ENCODE data around the gene INS. TPM values are rescaled to one million over a fixed set of nuclear protein-coding genes. Genes with fewer than 3 reads are reported as not detected.

The INS gene
- total RNA-seq, 1 experiment from 2014 or later: not detected

DNA sequence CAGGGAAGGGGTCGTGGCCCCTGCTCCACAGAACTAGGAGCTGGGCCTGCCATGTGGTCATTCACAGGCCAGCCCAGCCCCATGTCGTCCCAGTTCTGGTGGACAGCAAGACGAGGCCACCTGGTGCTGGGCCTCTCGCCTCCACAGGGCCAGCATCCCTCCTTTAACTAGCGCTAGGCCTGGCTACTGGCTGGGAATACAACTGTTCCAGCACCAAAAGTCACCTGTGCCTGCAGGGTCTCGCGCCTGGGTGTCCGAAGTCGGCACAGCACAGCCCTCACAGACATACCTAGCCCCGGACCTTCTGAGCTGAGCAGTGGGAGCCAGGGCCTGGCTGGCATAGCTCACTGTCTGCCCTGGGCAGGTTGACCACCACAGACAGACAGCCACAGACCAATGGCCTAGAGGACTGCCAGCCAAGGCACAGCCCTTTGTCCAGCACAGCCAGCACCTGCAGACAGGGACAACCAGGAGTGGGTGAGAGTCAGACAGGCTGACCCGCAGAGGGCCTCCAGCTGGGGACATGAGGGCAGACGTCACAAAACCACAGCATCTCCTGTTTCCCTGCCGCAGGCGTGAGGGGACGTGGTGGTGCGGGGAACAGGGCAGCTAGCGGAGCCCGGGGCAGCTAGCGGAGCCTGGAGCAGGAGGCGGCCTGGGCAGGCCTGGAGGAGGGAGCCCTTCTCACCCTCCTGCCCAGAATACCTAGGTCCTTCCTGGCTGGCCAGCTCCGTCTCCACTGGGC, 37.8 kb upstream of the INS start:
- no peak overlapping the region for H3K4ac ChIP-seq (ENCODE audit: low read depth, low read length)
- H3K79me2 ChIP-seq (ENCODE audit: insufficient read depth, low read length): no peaks in the 10 kb centered on the region
- DNase-seq: no peak
- H4K91ac ChIP-seq (ENCODE audit: insufficient read length, low read depth, low read length): no peak overlapping the region
- no peak overlapping the region for H2AFZ ChIP-seq (ENCODE audit: low read length)
- no peak overlapping the region for H3K56ac ChIP-seq (ENCODE audit: insufficient read length, low read depth, low read length)
- H3K4me1 ChIP-seq (ENCODE audit: insufficient read depth, low read length): no peaks in the 10 kb centered on the region
- no peak overlapping the region for H4K5ac ChIP-seq (ENCODE audit: insufficient read length, low read depth, low read length)
- no peaks in the 10 kb centered on the region for H3K36me3 Mint-ChIP-seq (ENCODE audit: insufficient read depth in 1 of 3, low read depth in 3 of 3)
- no peak overlapping the region for H2BK20ac ChIP-seq (ENCODE audit: low read depth, low read length, poor library complexity, severe bottlenecking)
- no peak overlapping the region for H2AK5ac ChIP-seq (ENCODE audit: insufficient read length, low read length)
- no peak overlapping the region for H3K4me3 Mint-ChIP-seq
- no peak overlapping the region for H3K18ac ChIP-seq (ENCODE audit: insufficient read length, low read depth, low read length)
- H4K8ac ChIP-seq (replicated peaks; ENCODE audit: insufficient read length, low read depth, low read length): no peak overlapping the region
- no peak overlapping the region for H3K27ac Mint-ChIP-seq
- no peak overlapping the region for H3K23ac ChIP-seq (ENCODE audit: insufficient read length, low read depth, low read length)
- H3K27me3 ChIP-seq (ENCODE audit: insufficient read depth, low read length): no peaks in the 10 kb centered on the region
- TF ChIP-seq, protein P1, sequence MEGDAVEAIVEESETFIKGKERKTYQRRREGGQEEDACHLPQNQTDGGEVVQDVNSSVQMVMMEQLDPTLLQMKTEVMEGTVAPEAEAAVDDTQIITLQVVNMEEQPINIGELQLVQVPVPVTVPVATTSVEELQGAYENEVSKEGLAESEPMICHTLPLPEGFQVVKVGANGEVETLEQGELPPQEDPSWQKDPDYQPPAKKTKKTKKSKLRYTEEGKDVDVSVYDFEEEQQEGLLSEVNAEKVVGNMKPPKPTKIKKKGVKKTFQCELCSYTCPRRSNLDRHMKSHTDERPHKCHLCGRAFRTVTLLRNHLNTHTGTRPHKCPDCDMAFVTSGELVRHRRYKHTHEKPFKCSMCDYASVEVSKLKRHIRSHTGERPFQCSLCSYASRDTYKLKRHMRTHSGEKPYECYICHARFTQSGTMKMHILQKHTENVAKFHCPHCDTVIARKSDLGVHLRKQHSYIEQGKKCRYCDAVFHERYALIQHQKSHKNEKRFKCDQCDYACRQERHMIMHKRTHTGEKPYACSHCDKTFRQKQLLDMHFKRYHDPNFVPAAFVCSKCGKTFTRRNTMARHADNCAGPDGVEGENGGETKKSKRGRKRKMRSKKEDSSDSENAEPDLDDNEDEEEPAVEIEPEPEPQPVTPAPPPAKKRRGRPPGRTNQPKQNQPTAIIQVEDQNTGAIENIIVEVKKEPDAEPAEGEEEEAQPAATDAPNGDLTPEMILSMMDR (conservative IDR thresholded peaks at IDR 0.05): no peak
- no peak overlapping the region for H3K4me2 ChIP-seq (ENCODE audit: insufficient read depth, insufficient read length, low read length)
- no peaks in the 10 kb centered on the region for H3K23me2 ChIP-seq (ENCODE audit: insufficient read length, low read depth, low read length, poor library complexity, severe bottlenecking)
- H3K14ac ChIP-seq (ENCODE audit: insufficient read depth, low read length): no peak overlapping the region; the same call in 1 of the 2 replicates
- no peak overlapping the region for H2BK12ac ChIP-seq (ENCODE audit: insufficient read length, low read depth, low read length)
- H3K9ac ChIP-seq (ENCODE audit: extremely low read depth, insufficient read length, low read length): no peak overlapping the region
- H3K4me1 Mint-ChIP-seq: no peaks in the 10 kb centered on the region; a peak in 1 of 4 replicates
- H3K27ac ChIP-seq (ENCODE audit: insufficient read length, low read depth, low read length): no peak overlapping the region
- no peak overlapping the region for H2BK5ac ChIP-seq (ENCODE audit: insufficient read length, low read length)
- H3K79me1 ChIP-seq (ENCODE audit: insufficient read depth, low read depth, low read length, poor library complexity, severe bottlenecking): no peaks in the 10 kb centered on the region
- no peaks in the 10 kb centered on the region for H3K9me3 ChIP-seq (ENCODE audit: control insufficient read depth, low read depth, low read length)
- peaks cover 34% of the 10 kb centered on the region for H3K27me3 Mint-ChIP-seq (ENCODE audit: low read depth)
- no peak overlapping the region for H2BK120ac ChIP-seq (ENCODE audit: low read depth, low read length, poor library complexity, severe bottlenecking)
- no CpG with 5 or more reads among the region's 21 CpGs for WGBS (ENCODE audit: extremely low coverage, insufficient read length, low lambda C conversion rate)
- H2BK15ac ChIP-seq (ENCODE audit: low read depth, low read length): no peak overlapping the region
- no peaks in the 10 kb centered on the region for H4K20me1 ChIP-seq (ENCODE audit: control insufficient read depth, insufficient read depth, insufficient read length)
- H3T11ph ChIP-seq (ENCODE audit: low read length): no peak overlapping the region
- no peaks in the 10 kb centered on the region for H3K9me3 Mint-ChIP-seq

Data from H9 (cell line).